ENCODE results near the gene POLD2.

POLD2 gene

GRCh38 chr7:44116789-44117666 lies 6.3 kb downstream of the POLD2 start:
- Histone ChIP-seq H3K36me3 (ENCODE audit: insufficient read depth) (peaks cover 5% of the 10 kb centered on the region; the same call in 1 of the 2 replicates), H2AFZ (ENCODE audit: low read depth) (no peak overlapping the region), H3K27ac (no peak overlapping the region), H3K79me2 (ENCODE audit: insufficient read depth, low read depth) (peaks cover 20% of the 10 kb centered on the region), H3K9ac (no peak overlapping the region), H4K20me1 (ENCODE audit: insufficient read depth) (no peaks in the 10 kb centered on the region), H3K4me1 (ENCODE audit: low read depth, poor library complexity, severe bottlenecking) (peaks cover 13% of the 10 kb centered on the region), H3K4me3 (IDR thresholded peaks at IDR 0.05; ENCODE audit: insufficient read depth, low read depth, low read length) (no peak overlapping the region), H3K27me3 (ENCODE audit: insufficient read depth, low read depth) (no peaks in the 10 kb centered on the region), H3K4me2 (no peak overlapping the region)
- TF ChIP-seq, protein P1, sequence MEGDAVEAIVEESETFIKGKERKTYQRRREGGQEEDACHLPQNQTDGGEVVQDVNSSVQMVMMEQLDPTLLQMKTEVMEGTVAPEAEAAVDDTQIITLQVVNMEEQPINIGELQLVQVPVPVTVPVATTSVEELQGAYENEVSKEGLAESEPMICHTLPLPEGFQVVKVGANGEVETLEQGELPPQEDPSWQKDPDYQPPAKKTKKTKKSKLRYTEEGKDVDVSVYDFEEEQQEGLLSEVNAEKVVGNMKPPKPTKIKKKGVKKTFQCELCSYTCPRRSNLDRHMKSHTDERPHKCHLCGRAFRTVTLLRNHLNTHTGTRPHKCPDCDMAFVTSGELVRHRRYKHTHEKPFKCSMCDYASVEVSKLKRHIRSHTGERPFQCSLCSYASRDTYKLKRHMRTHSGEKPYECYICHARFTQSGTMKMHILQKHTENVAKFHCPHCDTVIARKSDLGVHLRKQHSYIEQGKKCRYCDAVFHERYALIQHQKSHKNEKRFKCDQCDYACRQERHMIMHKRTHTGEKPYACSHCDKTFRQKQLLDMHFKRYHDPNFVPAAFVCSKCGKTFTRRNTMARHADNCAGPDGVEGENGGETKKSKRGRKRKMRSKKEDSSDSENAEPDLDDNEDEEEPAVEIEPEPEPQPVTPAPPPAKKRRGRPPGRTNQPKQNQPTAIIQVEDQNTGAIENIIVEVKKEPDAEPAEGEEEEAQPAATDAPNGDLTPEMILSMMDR (conservative IDR thresholded peaks at IDR 0.05; ENCODE audit: low read depth, low read length): no peak

GRCh38 chr7:44116087-44116788 lies 7.1 kb downstream of the POLD2 start:
- H3K4me1 ChIP-seq (ENCODE audit: low read depth, poor library complexity, severe bottlenecking): peaks cover 5% of the 10 kb centered on the region
- H4K20me1 ChIP-seq (ENCODE audit: insufficient read depth): no peaks in the 10 kb centered on the region
- no peak overlapping the region for H2AFZ ChIP-seq (ENCODE audit: low read depth)
- peaks cover 5% of the 10 kb centered on the region; the same call in 1 of the 2 replicates for H3K36me3 ChIP-seq (ENCODE audit: insufficient read depth)
- no peak overlapping the region for H3K27ac ChIP-seq
- H3K27me3 ChIP-seq (ENCODE audit: insufficient read depth, low read depth): no peaks in the 10 kb centered on the region
- TF ChIP-seq, protein P1 (conservative IDR thresholded peaks at IDR 0.05; ENCODE audit: low read depth, low read length): no peak
- H3K4me3 ChIP-seq (IDR thresholded peaks at IDR 0.05; ENCODE audit: insufficient read depth, low read depth, low read length): no peak overlapping the region
- H3K9ac ChIP-seq: no peak overlapping the region
- H3K79me2 ChIP-seq (ENCODE audit: insufficient read depth, low read depth): peaks cover 12% of the 10 kb centered on the region; the same call in 1 of the 2 replicates
- no peak overlapping the region for H3K4me2 ChIP-seq

DNA sequence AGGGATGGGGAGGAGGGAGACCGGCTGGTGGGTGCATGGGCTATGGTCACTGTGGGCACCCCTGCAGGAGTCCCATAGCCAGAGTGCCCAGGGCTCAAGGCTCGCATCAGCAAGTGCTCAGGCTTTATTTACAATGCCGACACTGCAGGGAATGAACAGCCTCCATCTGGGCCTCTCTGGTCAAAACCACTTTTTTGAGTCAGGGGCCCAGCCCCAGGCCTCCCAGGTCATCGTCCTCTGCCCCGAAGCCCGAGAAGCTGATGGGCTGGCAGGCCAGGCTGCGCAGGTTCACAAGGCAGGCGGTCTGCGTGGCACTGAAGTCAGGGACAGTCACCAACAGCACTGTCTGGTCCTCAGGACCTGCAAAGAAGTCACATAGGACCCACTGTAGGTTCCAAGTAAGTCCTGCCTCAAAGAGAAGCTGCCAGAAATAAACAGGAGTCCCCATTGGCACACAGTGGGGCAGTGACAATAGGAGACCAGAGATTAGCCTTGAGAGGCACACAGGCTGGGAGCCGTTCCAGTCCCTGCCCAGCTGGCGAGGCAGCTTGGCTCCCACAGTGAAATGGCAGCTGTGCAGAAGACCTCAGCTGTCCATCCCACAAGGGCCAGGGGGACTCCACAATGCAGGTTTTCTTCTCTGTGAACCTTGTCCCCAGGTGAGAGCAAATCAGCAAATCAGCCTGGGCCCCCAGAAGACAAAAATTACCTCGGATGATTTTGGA lies 8.6 kb downstream of the POLD2 start:
- H3K79me2 ChIP-seq (ENCODE audit: insufficient read depth, low read depth): no peaks in the 10 kb centered on the region

More for the DNA sequence above, 8.6 kb downstream of the POLD2 start:
- Histone ChIP-seq H3K27me3 (ENCODE audit: insufficient read depth, low read depth) (no peaks in the 10 kb centered on the region), H3K36me3 (ENCODE audit: insufficient read depth) (no peaks in the 10 kb centered on the region), H3K4me1 (ENCODE audit: low read depth, poor library complexity, severe bottlenecking) (no peaks in the 10 kb centered on the region), H3K4me3 (IDR thresholded peaks at IDR 0.05; ENCODE audit: insufficient read depth, low read depth, low read length) (no peak overlapping the region), H2AFZ (ENCODE audit: low read depth) (no peak overlapping the region), H4K20me1 (ENCODE audit: insufficient read depth) (no peaks in the 10 kb centered on the region), H3K27ac (no peak overlapping the region), H3K9ac (no peak overlapping the region), H3K4me2 (no peak overlapping the region)
- TF ChIP-seq, protein P1 (conservative IDR thresholded peaks at IDR 0.05; ENCODE audit: low read depth, low read length): no peak

Data from KMS-11 (cell line).